ENCODE results near the gene HTRA1.

HTRA1 gene

DNA sequence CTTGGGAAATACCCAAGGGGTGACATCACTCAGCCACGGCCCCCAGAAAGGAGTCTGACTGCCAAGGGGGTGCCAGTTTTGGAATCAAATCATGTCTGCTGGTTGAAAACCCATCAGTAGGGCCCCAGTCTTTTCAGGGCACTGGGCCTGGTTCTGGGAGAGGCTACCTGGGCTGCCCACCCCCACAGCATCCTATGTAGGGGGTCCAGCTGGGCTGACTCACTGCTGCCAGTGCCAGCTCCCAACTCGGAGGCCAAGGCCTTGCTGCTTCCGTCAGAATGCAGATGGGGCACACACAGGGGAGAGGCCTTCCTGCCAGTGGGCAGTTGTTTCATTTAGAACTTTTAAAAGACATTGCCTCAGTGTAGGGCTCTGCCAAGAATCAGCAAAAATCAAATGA lies 59.7 kb downstream of the HTRA1 start:
- DNase-seq: no peak

DNA sequence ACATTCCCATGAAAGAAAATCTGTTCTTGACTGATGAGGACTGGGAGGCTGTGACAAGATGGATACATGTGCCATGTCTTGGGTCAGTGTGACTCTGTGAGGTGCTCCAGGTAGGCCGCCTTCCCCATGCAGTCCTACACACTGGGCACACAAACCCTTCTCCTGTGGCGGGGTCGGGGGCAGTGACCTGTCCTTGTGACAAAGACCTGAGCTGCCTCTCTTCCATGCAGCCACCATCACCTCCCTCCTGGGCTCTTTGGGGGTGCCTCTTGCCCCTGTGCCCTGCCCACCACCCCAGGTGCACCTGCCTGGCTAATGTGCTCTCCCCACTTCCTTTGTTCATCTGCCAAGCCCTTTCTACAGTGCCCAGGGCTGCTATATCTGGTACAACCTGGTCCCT lies 63.5 kb downstream of the HTRA1 start:
- no peak for DNase-seq

DNA sequence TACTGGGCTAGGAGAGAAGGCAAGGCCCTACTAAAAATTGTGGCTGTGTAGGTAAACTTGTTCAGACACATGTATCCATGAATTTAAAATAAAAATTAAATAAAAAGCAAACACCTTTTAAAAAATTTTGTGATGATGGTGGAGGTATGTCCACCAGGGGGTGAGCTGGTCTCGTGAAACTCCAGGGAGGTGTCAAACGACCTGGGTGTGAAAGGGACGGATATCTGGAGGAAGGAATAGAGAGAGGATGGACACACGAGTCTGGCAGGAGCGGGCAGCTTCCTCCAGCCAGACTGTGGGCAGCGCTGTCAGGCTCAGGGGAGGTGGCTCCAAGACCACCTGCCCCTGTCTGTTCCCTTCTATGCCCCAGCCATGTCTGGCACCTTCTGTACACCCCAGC lies 64.4 kb downstream of the HTRA1 start:
- DNase-seq: no peak

DNA sequence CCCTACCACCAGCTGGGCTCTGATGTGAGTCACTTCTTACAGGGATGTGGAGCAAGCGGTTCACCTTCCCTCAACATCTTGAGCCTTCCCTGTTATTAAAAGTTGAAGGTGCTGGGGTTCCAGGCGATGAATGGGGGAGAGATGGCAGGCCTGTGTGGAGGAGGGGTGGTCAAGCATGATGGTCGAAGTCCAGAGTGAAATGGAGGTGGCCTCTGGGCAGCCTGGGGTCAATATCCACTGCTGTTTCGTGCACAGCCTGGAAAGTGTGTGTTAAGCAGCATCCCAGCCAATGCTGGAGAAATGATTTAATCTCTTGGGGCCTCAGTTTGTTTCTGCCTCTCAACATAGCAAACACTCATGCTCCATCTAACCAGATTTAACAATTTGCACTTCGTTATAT lies 65.5 kb downstream of the HTRA1 start:
- DNase-seq: no peak

DNA sequence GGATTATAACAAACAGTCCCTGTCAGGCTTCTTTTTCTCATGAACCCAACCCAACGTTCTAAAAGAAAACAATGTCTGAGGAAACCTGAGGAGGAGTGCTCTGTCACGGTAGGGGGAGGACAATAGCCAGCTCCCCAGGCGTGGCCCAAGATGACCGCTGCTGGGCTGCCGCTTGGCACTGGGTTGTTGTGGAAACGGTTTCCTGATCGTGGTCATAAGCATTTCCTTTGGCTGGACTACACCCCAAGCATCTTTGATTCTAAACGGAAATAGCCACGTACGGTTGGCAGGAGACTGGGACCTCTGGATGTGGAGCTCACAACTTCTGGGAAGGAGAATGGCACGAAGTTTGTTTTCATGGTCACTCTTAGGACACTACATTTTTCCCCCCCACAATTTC lies 68.8 kb downstream of the HTRA1 start:
- no peak for DNase-seq

DNA sequence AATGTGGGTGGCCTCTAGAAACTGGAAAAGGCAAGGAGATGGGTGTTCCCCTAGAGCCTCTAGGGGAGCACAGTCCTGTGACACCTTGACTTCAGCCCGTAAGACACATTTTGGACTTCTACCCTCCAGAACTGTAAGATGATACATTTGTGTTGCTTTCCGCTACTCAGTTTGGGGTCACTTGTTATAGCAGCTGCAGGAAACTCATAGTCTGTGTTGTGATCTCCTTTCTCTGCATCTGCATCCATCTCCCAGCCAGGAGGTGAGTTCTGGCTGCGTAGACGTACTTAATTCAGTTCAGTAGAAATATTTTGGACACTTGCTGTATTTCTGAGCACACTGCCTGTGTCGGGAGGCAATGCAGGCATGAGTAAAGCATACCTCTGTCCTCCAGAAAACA lies 69.9 kb downstream of the HTRA1 start:
- DNase-seq: no peak

DNA sequence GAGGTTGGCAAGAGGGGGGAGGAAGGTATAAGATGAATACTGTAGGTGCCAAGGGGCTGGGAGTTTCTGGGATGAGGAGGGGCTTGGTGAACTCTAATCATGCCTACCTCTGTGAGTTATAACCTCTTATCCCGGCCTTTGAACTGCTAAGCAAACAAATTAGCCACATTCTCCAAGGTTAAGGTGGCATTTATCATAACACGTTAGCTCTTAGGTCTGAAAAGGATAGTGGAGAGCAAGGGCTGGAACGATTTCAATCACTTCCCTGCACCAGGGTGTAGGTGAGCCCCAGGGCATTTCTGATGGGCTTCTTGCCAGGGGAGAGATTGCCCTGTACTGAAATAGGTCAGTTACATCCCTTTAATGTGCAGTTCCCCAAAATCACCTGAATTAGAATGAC lies 70.6 kb downstream of the HTRA1 start:
- no peak for DNase-seq

DNA sequence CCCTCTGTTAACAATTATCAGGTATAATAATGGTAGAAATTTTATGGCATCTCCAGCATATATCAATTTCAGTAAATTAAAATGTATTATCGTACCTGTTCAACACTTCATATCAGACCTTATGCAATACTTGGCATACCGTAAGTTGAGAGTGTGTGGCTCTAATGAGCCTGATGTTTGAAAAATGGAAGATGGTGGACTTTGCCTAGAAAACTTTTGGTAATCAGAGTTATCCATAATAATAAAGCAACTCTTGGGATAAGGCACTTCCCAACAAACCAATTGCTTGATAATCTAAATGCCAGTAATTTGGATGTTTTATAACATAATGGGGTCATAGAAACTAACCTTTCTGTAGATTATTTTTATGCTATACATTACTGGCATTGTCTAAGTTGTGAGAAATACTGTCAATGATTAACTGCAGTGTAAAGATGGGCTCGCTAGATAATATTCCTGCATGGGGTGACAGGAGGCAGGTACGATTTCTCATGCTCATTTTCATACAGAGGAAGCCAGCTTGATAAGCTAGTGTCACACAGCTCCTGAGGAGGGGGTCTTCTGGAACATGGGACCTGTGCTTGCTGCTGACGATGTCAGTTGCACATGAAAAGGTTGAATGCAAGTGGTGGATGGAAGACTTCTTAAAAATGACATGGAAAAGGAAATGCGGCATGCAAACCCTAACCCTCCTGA lies 71.4 kb downstream of the HTRA1 start:
- no peak for DNase-seq

DNA sequence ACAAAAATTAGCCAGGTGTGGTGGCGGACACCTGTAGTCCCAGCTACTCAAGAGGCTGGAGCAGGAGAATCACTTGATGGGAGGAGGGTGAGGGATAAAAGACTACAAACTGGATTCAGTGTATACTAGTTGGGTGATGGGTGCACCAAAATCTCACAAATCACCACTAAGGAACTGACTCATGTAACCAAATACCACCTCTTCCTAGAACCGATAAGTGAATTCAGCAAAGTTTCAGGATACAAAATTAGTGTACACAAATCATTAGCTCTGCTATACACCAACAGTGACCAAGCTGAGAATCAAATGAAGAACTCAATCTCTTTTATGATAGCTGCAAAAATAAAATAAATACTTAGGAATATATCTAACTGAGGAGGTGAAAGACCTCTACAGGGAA lies 76.2 kb downstream of the HTRA1 start:
- no peak for DNase-seq

DNA sequence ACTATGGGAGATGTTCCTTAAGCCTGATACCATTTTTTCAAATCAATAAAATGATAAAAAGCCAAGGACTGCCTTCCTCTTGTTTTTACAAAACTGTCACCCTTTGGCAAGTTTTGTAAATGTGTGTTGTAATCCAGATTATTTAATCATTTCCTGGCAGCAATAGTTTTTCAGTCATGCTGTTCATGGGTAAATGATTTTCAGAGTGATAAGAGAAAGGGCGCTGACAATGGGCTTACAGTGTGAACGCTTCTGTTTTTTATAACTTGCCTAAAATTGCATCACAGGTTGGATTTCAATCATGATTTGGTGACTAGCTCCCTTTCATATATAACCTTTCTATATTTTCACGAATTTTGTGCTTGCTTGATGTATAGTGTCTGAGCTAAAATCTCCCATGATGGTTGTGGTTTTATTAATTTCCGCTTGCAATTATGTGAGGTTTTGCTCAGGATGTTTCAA lies 80.2 kb downstream of the HTRA1 start:
- DNase-seq: no peak

DNA sequence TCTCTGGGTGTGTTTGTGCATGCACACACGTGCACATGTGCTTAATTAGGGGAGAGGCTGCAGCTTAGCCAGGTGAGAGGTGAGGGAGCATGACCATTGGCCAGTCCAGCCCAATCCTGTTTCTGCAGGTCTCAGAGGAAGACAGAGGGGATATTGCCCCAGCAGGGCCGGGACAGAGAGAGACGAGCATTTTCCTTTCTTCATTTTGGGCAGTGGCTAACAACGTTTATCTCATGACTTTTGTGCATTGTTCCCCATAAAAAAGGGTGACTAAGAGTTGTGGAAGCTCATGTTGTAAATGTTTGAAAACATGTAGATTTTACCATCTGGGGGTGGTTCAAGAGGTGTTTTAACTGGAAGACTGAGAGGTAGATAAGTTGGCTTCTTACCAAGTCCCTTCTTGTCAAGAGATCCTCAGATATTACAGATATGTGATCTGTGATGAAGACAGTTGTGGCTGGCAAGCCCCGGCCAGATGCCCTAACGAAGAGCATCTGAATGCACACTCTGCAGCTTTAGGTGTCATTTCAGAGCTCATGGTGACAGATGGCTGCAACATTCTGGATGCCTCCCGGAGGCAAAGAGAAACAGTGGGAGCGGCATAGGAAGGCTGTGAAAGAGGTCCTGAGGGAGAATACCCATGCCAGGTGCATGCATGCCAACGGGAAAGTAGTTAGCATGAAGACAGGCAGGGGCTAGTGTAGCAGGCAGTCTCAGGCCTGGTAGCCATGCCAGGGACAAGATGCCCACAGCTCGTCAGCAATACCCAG lies 82.5 kb downstream of the HTRA1 start:
- DNase-seq: no peak

DNA sequence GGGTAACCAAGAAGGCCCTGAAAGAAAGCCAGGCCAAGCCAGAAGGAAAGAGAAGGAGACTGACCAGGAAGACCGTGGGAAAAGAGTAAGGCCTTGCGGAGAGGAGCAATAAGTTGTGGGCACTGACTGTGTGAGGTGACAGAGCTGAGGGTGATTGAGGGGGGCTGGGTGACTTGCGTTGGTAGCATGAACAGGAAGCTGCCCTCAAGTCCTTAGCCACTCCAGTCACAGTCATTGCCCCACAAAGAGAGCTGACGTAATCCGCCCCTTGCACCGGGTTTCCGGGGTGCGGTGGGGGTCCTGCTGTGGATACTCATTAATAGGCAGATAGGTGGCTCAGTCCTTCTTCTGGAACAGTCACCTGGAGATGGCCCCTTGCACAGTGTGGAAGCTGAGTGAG lies 83.1 kb downstream of the HTRA1 start:
- DNase-seq: no peak

DNA sequence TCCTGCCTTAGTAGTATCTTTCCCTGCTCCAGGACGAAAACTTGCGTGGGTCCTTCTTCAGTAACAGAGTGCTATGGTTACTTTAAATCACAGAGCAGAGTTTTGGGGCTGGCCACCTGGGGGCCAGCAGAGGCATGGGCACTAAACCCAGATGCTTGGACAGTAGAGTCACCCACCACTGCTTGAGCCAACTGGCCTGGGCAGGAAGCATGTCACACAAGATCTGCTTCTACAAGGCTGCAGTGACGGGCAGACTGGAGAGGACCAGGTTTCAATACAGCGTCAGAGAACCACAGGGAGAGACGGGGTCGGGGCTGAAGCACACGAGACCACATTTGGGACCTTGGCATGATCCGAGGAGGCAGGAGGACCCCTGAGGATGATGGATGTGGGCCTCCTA lies 84.9 kb downstream of the HTRA1 start:
- DNase-seq: no peak

DNA sequence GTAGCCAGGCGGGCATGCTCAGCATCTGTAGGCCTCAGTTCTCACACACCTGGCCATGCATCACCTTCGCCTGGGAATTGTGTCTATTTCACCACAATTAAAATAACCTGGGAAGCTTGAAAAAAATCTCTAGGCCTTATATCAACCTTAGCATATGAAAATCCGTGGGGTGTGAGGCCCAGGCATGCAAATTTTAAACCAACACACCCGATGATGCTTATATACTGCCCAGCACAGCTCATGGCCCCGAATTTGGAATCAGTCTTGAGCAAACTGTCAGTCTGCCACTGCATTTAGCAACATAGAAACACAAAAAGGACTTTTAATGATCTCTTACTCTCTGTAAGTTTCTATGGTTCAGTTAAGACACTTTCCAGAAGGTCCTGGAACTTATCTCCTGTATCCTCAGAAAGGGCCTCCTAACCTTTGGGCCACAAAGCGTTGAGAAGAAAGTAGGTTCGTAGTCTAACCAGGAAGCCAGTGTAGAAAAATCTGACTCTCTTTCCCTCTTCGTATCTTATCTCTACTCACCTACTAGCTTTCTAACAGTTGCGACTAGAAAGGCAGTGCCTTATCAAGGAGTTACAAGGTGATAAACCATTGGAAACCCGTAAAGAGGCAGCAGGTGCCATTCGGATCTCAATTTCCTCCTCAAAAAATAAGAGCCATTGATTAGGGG lies 87.2 kb downstream of the HTRA1 start:
- no peak for DNase-seq

DNA sequence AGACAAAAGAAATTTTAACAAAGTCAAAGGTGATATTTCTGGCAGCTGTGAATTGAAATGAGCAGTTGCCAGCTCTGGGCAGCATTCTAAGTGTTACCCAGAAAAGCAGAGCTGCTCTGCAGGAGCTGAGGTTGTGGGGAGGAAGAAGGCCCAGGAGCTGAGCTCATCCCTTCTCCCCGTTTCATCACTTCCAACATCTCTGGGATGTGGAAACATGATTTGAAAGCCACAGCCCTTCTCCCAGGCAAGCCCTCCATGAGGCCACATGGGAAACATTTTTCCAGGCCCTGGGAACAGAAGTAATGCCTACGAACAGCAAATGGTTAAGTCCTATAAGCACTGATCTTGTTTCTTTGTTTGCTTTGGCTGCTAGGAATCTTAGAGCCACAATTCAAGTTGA lies 88.3 kb downstream of the HTRA1 start:
- DNase-seq: no peak

DNA sequence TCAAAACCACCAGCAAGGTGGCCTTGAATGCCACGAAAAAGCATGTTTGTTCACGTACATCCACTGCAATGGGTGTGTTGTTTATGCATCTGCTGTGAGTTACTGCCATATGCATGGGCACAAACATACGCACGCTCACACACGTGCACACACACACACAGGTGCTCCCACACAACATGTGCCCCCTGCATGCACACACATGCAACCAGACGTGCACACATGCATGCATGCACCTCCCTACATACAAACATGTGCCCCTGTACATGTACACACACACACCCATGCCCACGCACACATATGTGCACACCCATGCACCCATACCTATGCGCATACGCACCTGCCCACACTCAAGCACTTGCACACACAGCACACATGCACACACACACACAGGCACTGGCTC lies 89.1 kb downstream of the HTRA1 start:
- DNase-seq: no peak

DNA sequence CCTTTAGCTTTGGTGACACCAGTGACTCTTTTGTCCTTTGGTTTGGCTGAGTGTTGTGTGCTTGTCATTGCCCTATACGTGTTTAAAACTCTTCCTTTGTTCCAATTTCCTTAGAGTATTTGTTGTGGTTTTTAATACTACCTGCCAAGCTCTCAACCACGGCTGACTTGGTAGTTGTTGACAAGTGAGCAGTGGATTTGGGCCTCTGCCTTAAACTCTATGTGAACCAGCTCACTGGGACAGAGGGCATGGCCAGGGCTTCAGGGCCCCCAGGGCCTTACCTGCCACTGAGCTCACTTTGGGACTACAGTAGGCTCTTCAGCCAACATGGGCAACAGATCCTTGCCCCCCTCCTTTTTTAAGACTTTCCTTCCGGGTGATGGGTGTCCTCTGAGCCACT lies 89.6 kb downstream of the HTRA1 start:
- no peak for DNase-seq

DNA sequence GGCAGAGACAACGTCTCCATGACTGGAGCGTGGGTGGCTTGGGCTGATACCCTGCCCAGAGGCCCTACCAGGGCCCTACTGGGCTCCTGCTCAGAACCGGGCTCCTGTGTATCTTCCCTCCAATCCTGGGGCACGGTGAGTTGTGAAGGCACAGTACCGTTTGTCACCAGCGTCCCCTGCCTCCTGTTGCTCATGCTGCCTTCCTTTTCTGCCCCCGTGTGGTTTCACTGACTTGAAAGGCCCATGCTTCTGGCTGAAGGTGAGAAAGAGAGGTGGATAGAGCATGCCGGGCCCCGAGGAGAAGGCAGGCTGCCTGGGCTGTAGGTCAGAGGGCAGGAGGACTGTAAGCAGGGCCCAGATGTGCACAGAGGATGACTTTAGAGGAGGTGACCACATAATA lies 90.1 kb downstream of the HTRA1 start:
- DNase-seq: no peak

DNA sequence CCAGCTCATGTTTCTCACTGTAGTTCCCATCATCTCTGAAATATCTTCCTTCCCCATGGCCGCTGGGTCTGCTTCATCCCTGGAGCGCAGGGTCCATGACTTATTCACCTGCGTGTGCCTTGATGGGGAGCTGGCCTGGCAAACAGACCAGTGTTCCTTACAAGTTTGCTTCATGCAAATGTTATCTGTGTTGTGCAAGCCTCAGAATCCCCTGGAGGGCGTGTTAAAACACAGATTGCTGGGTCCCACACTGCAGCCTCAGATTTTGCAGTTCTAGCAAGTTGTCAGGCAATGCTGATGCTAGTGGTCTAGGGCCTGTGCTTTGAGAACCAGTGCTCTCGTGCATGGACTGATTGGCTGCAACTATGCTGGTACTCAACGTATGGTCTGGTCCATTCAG lies 92.0 kb downstream of the HTRA1 start:
- DNase-seq: no peak

DNA sequence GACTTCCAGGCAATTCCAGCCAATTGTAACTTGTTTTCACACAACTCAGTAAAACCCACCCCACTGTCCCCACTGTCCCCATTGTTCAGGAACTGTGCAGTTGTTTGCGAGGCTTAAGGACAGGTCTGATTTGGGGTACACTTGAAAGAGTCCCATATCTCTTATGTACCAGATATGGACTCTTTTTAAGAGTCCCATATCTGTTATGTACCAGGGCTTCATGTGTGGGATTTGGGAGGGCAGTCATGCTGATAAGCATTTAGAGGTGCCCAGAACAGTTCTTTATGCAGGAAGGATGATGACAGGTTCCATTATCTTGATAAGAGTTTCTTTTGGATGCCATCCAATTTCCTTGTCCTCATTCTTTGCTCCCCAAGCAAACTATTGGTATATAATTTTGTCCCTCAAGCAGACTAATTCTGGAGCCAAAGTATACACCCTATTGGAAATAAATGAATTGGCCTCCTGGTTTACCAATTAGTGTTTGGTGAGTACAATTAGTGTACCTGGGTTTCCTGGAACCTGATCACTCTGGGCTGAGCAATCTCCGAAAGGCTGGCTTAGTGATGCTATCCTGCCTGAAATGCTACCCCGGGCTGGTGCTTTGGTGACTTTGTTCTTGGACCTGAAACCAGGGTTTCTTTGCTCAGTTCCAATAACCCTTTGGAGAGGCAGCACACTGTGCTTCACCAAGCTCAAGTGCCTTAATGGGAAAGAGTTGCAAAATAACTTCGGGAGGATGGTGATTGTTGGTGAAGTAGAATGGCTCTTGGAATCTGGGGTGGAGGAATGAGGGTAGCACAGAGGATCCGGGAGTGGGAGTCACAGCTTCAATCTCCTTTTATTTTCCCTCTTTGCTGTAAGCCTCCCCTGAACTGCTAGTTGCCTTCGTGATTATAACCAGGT lies 93.0 kb downstream of the HTRA1 start:
- DNase-seq: no peak

DNA sequence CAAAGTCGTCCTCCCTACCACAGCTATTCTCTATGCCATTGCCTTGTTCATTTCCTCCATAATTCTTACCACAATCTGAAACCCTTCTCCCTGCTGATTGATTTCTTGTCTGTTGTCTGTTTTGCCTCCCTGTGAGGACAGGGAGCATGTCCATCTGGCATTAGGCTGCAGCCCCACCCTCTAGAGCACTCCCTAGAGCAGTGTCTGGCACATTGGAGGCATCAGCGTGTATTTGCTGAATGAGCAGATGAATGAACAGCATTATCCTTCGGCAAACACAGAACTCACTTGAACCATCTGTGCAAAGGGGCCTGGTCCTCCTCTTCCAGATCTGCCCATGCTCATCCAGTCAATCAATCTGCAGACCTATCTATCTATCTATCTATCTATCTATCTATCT lies 94.1 kb downstream of the HTRA1 start:
- no peak for DNase-seq

DNA sequence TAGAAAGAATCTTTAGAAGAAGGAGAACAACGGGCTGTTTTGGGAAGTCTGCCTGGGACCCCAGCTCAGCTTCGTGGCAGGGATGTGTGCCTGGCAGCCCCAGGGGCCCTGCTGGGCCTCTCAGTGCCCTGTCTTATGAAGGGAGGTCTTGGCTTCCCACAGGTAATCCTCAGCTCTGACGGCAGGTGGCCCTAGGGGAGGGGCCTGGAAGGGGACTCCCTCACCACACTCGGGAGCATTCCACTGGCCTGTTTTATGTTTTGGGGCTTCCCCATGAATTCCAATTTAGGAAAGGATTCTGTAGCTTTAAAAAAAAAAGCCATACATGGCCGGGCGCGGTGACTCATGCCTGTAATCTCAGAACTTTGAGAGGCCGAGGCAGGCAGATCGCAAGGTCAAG lies 96.2 kb downstream of the HTRA1 start:
- no peak for DNase-seq

DNA sequence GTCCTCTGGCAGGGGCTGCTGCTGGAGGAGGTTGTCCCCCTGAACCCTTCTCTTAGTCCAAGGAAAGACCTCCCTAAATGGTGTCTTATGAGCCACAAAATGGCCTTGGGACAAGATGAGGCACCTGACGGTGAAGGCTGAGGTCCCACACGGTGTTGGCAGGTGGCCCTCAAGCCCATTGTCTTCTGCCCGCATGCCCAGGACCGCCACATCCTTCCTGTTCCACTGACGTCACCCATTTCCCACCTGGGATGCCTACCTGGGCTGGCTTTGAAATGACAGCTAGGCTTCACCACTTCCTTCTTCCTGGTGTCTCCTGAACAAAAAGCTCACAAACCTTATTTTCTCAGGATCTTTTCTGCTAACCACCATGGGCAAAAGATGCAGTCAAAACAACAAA lies 97.1 kb downstream of the HTRA1 start:
- DNase-seq: no peak

All from right hindlimb (tissue), 1 donor.